RWPE2 (cell line): Measurements from ENCODE around the gene OPTC.

ENCODE experiments used
- ATAC-seq: fragments of 200-7000 bp; cut with Tn5 transposase; 3 replicates; pipeline ENCODE4 v1.9.1; 2021; ENCODE audit warnings: low read depth
- DNase-seq: peaks from one replicate; pipeline ENCODE4 v3.0.0-alpha.2; 2020; ENCODE audit warnings: low spot score
- H3K27ac ChIP-seq: fragments of 450-650 bp; 2 replicates; pipeline ENCODE4 v1.5.1; 2017; ENCODE audit warnings: mild to moderate bottlenecking; ENCODE audit not compliant: poor library complexity, severe bottlenecking
- H3K27me3 ChIP-seq: fragments of 250-450 bp; sonication (Bioruptor Pico); 2 replicates; pipeline ENCODE4 v1.5.1; 2021; ENCODE audit warnings: mild to moderate bottlenecking, moderate library complexity; ENCODE audit not compliant: insufficient read depth, poor library complexity, severe bottlenecking
- H3K36me3 ChIP-seq: fragments of 250-450 bp; sonication (Bioruptor Pico); 2 replicates; pipeline ENCODE4 v1.5.1; 2020; ENCODE audit warnings: low read depth, mild to moderate bottlenecking, moderate library complexity
- H3K4me1 ChIP-seq: fragments of 250-450 bp; sonication (Bioruptor Pico); 2 replicates; pipeline ENCODE4 v1.5.1; 2021; ENCODE audit warnings: mild to moderate bottlenecking, moderate library complexity; ENCODE audit not compliant: insufficient read depth, poor library complexity, severe bottlenecking
- H3K4me3 ChIP-seq: fragments of 250-450 bp; sonication (Bioruptor Pico); 2 replicates; pipeline ENCODE4 v1.5.1; 2021; ENCODE audit warnings: mild to moderate bottlenecking, moderate library complexity; ENCODE audit not compliant: severe bottlenecking
- H3K9me3 ChIP-seq: fragments of 250-450 bp; sonication (Bioruptor Pico); 2 replicates; pipeline ENCODE4 v1.5.1; 2021; ENCODE audit warnings: mild to moderate bottlenecking, moderate library complexity; ENCODE audit not compliant: severe bottlenecking
- TF ChIP-seq, protein P1 (sequence below): fragments of 450-650 bp; IDR thresholded peaks from one replicate; pipeline ENCODE4 v1.5.1; 2017; ENCODE audit warnings: mild to moderate bottlenecking, moderate library complexity; ENCODE audit not compliant: poor library complexity, severe bottlenecking

OPTC gene

DNA sequence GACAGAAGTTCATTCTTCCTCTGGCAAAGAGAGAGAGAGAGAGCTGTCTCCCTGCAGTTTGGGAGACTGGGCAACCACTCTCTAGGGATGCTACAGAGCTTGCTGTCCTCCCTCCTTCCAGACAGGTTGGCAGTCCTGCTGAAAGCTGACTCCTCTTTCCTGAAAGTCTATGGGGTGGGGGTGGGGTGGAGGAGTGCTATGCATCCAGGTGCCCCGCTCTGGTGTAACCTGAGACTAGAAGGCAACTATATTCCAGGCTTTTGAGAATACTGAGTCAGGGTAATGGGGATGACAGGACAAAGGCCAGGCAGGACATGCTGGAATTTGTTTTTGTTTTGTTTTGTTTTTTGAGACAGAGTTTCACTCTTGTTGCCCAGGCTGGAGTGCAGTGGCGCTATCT lies 55.4 kb downstream of the OPTC start:
- no peak overlapping the region for H3K4me3 ChIP-seq
- H3K27me3 ChIP-seq: no peaks in the 10 kb centered on the region
- TF ChIP-seq, protein P1, sequence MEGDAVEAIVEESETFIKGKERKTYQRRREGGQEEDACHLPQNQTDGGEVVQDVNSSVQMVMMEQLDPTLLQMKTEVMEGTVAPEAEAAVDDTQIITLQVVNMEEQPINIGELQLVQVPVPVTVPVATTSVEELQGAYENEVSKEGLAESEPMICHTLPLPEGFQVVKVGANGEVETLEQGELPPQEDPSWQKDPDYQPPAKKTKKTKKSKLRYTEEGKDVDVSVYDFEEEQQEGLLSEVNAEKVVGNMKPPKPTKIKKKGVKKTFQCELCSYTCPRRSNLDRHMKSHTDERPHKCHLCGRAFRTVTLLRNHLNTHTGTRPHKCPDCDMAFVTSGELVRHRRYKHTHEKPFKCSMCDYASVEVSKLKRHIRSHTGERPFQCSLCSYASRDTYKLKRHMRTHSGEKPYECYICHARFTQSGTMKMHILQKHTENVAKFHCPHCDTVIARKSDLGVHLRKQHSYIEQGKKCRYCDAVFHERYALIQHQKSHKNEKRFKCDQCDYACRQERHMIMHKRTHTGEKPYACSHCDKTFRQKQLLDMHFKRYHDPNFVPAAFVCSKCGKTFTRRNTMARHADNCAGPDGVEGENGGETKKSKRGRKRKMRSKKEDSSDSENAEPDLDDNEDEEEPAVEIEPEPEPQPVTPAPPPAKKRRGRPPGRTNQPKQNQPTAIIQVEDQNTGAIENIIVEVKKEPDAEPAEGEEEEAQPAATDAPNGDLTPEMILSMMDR: no peak
- DNase-seq (no peak), ATAC-seq (peak; percentile 85)
- H3K36me3 ChIP-seq: no peaks in the 10 kb centered on the region
- no peaks in the 10 kb centered on the region for H3K9me3 ChIP-seq
- peaks cover 16% of the 10 kb centered on the region for H3K4me1 ChIP-seq
- H3K27ac ChIP-seq: no peak overlapping the region

DNA sequence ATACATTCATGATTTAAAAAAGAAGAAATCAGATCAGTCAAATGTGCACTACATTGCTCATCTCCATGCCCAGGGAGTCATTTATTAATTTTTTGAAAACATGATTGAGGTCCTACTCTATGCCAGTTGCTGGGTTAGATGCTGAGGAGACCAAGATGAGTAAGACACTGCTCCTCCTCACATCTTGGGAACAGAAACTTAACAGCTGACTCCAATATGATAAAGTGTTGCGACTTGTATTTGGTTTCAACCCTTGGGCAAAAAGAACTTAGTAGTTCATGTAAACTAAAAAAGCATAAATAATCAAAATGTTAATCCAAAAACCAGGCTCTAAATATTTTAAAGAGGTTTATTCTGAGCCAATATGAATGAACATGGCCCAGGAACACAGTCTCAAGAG lies 56.9 kb downstream of the OPTC start:
- H3K4me3 ChIP-seq: no peak overlapping the region
- H3K27ac ChIP-seq: no peak overlapping the region
- DNase-seq (no peak), ATAC-seq (no peak)
- H3K4me1 ChIP-seq: peaks cover 13% of the 10 kb centered on the region
- H3K27me3 ChIP-seq: no peaks in the 10 kb centered on the region
- no peaks in the 10 kb centered on the region for H3K36me3 ChIP-seq
- no peaks in the 10 kb centered on the region for H3K9me3 ChIP-seq
- TF ChIP-seq, protein P1: no peak

DNA sequence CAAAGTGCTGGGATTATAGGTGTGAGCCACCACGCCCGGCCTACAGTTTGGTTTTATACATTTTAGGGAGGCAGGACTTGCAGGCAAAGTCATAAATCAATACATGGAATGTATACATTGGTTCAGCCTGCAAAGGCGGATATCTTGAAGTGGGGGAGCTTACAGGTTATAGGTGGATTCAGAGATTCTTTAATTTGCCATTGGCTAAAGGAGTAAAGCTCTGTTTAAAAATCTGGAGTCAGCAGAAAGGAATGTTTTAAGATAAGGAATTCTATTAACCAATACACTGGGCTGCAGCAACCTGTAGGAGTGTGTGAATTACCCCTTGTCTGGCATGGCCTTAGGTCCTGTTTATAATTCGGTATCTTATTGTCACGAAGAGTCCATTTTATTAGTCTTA lies 57.6 kb downstream of the OPTC start:
- Histone ChIP-seq H3K27me3 (no peaks in the 10 kb centered on the region), H3K4me3 (no peak overlapping the region), H3K9me3 (no peaks in the 10 kb centered on the region), H3K4me1 (peaks cover 10% of the 10 kb centered on the region), H3K36me3 (no peaks in the 10 kb centered on the region), H3K27ac (no peak overlapping the region)
- DNase-seq: no peak
- peak; percentile 45; the same call in 2 of the 3 replicates for ATAC-seq
- TF ChIP-seq, protein P1: no peak

DNA sequence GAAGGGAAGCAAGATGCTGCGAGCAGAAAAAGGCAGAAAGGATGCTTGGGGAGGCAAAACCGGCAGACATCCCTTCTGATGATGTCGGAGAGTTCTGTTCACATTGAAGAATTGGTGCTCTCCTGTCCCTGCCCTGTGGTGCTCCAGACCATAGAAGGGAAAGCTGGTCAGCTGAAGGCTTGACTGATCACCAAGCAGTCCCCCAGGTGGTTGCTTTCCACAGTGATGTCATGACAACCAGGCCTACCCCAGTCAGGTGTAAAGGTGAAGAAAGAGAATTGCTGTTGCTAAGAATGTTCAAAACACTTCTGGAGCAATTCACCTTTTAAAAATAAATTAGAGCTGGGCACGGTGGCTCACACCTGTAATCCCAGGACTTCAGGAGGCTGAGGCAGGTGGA lies 59.5 kb downstream of the OPTC start:
- H3K27ac ChIP-seq: no peak overlapping the region
- DNase-seq: no peak
- peaks cover 24% of the 10 kb centered on the region for H3K4me1 ChIP-seq
- H3K27me3 ChIP-seq: no peaks in the 10 kb centered on the region
- no peaks in the 10 kb centered on the region for H3K36me3 ChIP-seq
- H3K4me3 ChIP-seq: no peak overlapping the region
- TF ChIP-seq, protein P1: no peak
- ATAC-seq: no peak
- no peaks in the 10 kb centered on the region for H3K9me3 ChIP-seq

GRCh38 chr1:203554071-203554470 lies 60.1 kb downstream of the OPTC start:
- H3K4me1 ChIP-seq: peaks cover 28% of the 10 kb centered on the region

More at GRCh38 chr1:203554071-203554470, 60.1 kb downstream of the OPTC start:
- no peak overlapping the region for H3K4me3 ChIP-seq
- TF ChIP-seq, protein P1: no peak
- ATAC-seq: no peak
- H3K36me3 ChIP-seq: no peaks in the 10 kb centered on the region
- no peaks in the 10 kb centered on the region for H3K27me3 ChIP-seq
- DNase-seq: no peak
- H3K27ac ChIP-seq: no peak overlapping the region
- no peaks in the 10 kb centered on the region for H3K9me3 ChIP-seq
